H1 (cell line): ENCODE data around the gene DMAC1. TPM values are rescaled to one million over a fixed set of nuclear protein-coding genes. Genes with fewer than 3 reads are reported as not detected.

Experiments used
- POU5F1 ChIP-seq: IDR thresholded peaks from 2 replicates; pipeline ENCODE4 v1.6.1; 2011; ENCODE audit warnings: low read depth, mild to moderate bottlenecking, low read length, moderate library complexity
- SP1 ChIP-seq: IDR thresholded peaks from 2 replicates; pipeline ENCODE4 v1.6.1; 2011; ENCODE audit warnings: low read depth, low read length
- polyA plus RNA-seq, 7 experiments: library from polyadenylated mRNA; depleted of rRNA in 3 of 7; stranded (reverse) in 5 of 7; unstranded in 2 of 7; fragments of >200 nt in 5 of 7; fragments of 200-250 nt in 2 of 7; gene quantifications; 1 replicate in 5 of 7; 2 replicates in 1 of 7; 4 replicates in 1 of 7; pipeline versions ENCODE4 v1.2.1 to v1.2.3, GENCODE V29; 2011 to 2013; ENCODE audit warnings: missing spikeins in 2 of 7, mixed read lengths in 2 of 7
- total RNA-seq: library from RNA; stranded (reverse); fragmentation: NEBNext Ultra II Directional; extraction: Animal tissue kit (Norgen Biotek cat#: 25700); gene quantifications from 2 replicates; pipeline ENCODE4 v1.2.1, GENCODE V29; 2021

Gene DMAC1
- total and polyA plus RNA-seq, 2 of the 8 experiments (the other 6 are each of a cell fraction or from before 2014, with no cell fraction given), result 30.4 to 89.4 TPM

DNA sequence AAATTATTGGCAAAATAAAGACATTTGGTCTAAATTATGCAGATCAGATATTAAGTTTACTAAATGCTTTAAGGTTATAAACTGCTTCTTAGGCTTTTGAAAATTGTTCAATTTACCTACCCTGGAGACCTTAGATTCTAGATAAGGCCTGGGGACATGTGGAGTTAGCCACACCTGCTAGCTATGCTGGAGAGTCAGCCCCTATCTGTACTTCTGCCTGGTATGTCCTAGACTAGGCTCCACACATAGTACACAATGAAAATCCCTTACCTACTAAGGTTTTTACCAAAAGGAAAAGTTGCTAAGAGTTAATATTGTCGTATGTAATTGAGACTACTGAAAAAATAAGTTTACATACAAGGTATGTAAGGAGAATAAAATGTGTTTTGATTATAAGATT lies 49.8 kb upstream of the DMAC1 start (continued):
- TF ChIP-seq POU5F1 (no peak), SP1 (no peak)
- TF ChIP-seq, all 59 proteins: peak for 0
